ENCODE measurements around the gene HIGD1C.
"Not testable (repeated sequence)": the region's sequence is repeated elsewhere in the genome, so short reads cannot be mapped to it uniquely, and the experiment has no call there.

HIGD1C gene

DNA sequence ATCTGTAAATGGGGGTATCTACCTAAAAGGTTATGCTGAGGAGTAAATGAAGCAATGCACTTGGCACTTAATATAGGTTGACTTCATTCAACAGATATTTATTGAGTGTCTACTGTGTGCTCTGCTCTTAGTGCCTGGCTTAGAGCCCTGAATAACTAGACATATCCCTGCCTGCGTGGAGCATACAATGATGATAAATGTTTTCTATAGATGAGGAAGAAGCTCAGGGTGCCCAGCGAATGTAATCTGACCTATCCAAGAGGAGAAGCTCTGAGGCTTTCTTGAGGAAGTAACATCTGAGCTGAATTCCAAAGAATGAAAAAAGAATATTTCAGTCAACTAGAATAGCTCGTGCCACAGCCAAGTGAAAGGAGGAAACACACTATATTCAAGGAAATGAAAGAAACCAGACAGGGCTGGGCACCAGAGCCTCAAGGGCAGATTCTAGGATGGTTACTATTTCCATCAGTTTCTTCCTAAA, 17.9 kb upstream of the HIGD1C start:
- DNase-seq (ENCODE audit: low read depth): peak; percentile 16

- DNase-seq (ENCODE audit: low read depth): peak; percentile 37
These were observed 17.1 kb upstream of the HIGD1C start for GRCh38 chr12:50934981-50935807.

GRCh38 chr12:50936821-50937530, 15.4 kb upstream of the HIGD1C start:
- DNase-seq (ENCODE audit: low read depth): no peak

GRCh38 chr12:50937653-50938052, 14.7 kb upstream of the HIGD1C start:
- no peak for DNase-seq (ENCODE audit: low read depth)

DNA sequence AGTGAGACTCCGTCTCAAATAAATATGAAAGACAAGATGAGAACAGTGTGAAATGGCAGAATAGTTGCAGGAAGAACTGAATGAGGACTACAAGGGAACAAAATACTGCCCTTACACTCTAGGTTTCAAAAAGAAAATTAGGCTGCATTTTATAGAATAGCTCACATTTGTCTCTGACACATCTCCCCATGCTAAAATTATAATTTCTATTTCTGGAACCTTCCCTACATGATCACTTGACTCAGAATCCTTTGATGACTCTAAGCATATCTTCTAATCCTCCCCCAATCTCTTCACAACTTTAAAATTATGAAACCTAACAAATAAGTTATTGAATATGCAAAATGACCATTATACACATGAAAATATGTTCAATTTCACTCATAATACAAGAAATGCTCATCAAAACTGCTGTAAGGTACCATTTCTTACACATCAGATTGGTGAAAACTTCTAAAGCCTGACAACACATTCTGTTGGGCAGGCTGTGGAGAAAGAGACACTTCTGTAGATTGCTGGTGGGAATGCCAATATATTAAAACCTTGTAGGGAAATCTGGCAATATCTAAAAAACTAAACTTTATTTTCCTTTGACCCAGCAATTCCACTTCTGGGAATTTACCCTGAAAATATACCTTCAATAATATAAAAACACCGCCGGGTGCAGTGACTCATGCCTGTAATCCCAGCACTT, 4.3 kb upstream of the HIGD1C start:
- DNase-seq (ENCODE audit: low read depth): no peak

GRCh38 chr12:50948798-50949197, 3.5 kb upstream of the HIGD1C start:
- no peak for DNase-seq (ENCODE audit: low read depth)

- no peak for DNase-seq (ENCODE audit: low read depth)
These were observed 2.5 kb upstream of the HIGD1C start for GRCh38 chr12:50949801-50950302.

- DNase-seq (ENCODE audit: low read depth): no peak
These were observed 1.2 kb upstream of the HIGD1C start for GRCh38 chr12:50951112-50951511.

DNA sequence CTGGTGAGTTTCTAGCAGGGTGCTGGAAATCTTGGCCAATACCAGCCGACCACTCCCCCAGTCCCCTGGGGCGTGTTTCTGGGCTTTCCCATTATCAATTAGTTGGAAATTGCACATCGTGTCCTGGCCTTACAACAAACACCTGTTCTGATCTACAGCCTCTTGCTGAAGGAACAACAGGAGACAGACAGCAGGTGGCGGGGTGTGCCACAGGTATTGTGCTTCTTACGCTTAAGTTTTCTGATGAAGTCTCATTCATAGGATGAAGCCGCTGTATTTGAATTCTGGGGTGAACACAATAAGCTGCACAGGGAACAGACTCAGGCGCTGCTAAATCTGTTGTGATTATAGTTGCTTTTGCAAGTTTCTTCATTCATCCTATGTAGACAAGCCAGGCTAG, 703 bp downstream of the HIGD1C start:
- DNase-seq (ENCODE audit: low read depth): no peak

DNA sequence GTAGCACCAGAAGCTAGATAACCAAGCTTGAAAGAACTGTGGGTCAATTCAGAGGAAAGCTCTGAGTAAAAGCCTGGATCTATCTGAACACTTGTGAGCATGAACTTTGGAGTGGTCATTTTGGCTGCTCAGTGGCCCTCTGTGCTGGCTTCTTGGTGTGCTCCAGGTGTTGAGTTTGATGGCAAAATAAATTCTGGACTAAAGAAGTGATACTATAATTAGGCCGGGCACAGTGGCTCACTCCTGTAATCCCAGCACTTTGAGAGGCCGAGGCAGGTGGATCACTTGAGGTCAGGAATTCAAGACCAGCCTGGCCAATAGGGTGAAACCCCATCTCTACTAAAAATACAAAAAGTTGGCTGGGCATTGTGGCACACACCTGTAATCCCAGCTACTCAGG, 2.4 kb downstream of the HIGD1C start:
- not testable (repeated sequence) for DNase-seq (ENCODE audit: low read depth)

- DNase-seq (ENCODE audit: low read depth): no peak
These were observed 2.9 kb downstream of the HIGD1C start for GRCh38 chr12:50955288-50955687.

- no peak for DNase-seq (ENCODE audit: low read depth)
These were observed 3.4 kb downstream of the HIGD1C start for GRCh38 chr12:50955697-50956096.

DNA sequence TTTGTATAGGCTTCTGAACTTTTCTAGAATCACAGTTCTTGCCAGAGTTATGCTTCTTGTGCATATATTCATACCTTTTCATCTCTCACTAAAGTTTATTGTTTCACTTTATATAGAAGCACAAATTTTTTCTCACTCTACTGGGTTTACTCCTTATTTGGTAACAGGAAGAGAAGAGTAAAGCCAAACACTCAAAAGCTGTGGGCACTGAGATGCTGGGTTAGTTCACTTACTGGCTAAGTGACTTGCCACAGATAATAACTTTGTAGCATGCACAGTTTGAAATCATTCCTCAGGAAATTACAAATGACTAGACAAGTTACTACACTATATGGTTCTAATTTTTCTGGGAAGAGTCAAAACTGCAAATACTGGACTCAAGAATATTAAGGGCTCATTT, 7.8 kb downstream of the HIGD1C start:
- DNase-seq (ENCODE audit: low read depth): no peak

DNA sequence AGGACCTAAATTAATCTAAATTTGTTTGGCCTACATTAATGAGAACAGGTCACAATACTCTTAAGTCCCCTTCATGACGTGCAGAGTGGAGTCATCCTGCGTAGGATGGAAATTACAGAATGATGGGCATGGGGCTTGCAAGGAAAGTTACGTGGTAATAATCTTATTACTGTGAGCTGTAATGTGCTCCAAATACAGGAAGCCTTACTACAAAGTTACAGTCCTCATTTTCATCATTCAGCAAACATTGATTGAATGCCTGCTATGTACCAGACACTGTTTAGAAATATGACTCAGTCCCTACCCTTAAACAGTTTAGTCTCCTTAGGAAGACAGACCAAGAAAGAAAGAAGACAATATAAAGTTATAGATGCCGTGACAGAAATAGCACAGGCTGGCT, 9.4 kb downstream of the HIGD1C start:
- no peak for DNase-seq (ENCODE audit: low read depth)

GRCh38 chr12:50964432-50964831, 12.1 kb downstream of the HIGD1C start:
- no peak for DNase-seq (ENCODE audit: low read depth)

GRCh38 chr12:50971946-50972345, 19.6 kb downstream of the HIGD1C start:
- DNase-seq (ENCODE audit: low read depth): no peak

DNA sequence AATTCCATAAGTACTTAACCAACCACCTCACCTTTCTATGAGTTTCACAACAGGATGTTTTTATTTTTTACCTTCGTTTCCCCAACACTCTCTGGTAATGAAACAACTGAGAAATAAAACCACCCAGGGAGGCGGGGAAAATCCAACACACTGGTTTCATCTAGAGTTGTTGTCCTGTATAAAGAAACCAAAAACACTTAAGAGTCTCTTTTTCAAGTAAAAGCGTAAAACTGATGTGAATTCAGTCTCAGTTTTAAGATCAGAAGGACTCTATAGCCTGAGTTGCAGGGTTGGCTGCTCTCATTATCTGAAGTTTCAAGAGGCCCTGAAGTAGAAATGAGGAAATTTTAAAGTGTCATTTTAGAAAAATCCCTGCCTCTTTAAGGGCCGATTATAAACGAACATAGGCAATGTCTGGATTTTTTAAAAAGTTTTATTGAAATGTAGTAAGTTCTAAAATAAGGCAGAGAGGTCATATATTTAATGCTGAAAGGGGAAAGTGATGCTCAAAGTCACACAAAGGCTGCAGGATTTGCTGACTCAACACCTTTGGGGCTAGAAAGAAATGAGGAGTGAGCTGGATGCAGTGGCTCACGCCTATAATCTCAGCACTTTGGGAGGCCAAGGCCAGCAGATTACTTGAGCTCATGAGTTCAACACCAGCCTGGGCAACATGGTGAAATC, 27.2 kb downstream of the HIGD1C start:
- DNase-seq (ENCODE audit: low read depth): no peak

DNA sequence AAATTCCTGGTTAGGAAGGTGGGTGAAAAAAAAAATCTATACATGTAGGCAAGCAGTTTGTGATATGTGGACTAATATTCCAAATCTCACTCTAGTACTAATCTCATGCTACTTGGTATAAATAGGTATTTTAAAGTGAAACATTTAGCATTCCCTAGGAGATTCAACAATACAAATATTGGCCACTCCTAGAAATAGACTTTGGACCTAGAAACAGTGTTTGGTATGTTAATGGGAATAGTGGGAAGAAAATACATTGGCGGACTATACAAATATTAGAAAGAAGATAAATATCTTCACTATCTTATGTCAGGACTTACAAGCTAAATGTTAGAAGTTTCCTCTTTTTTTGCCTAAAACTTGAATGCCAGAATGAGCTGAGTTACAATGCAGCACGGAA, 28.2 kb downstream of the HIGD1C start:
- no peak for DNase-seq (ENCODE audit: low read depth)

- DNase-seq (ENCODE audit: low read depth): no peak
These were observed 29.2 kb downstream of the HIGD1C start for GRCh38 chr12:50981319-50982239.

GRCh38 chr12:50984586-50985298, 32.4 kb downstream of the HIGD1C start:
- DNase-seq (ENCODE audit: low read depth): no peak

Data from GM04503 (cell line).